HT-29 (cell line): Measurements from ENCODE around the gene ACACA. TPM values are rescaled to one million over a fixed set of nuclear protein-coding genes. Genes with fewer than 3 reads are reported as not detected.

Experiments used
- DNase-seq: peaks from one replicate; pipeline ENCODE4 v3.0.0-alpha.2; 2015; ENCODE audit warnings: low spot score
- total RNA-seq: library from RNA; depleted of rRNA; stranded (reverse); fragments of >200 nt; shearing (Covaris generic); gene quantifications from 2 replicates; pipeline ENCODE4 v1.2.3, GENCODE V29; 2014

ACACA gene
- total RNA-seq, 1 experiment from 2014 or later = 111 TPM

- DNase-seq = no peak
Observed at GRCh38 chr17:37231887-37232286, 174.7 kb downstream of the ACACA start.

GRCh38 chr17:37230633-37231032, 176.0 kb downstream of the ACACA start:
- no peak for DNase-seq

GRCh38 chr17:37225465-37225864, 181.2 kb downstream of the ACACA start:
- DNase-seq = no peak

- peak; percentile 35 for DNase-seq
Observed at GRCh38 chr17:37221865-37222264, 184.8 kb downstream of the ACACA start.

- peak; percentile 18 for DNase-seq
Observed at GRCh38 chr17:37220607-37220953, 186.1 kb downstream of the ACACA start.

- no peak for DNase-seq
Observed at GRCh38 chr17:37219876-37220606, 186.6 kb downstream of the ACACA start.

- no peak for DNase-seq
Observed at GRCh38 chr17:37218849-37219248, 187.8 kb downstream of the ACACA start.

- DNase-seq = no peak
Observed at GRCh38 chr17:37214416-37214815, 192.2 kb downstream of the ACACA start.

- DNase-seq = no peak
Observed at GRCh38 chr17:37213927-37214326, 192.7 kb downstream of the ACACA start.

GRCh38 chr17:37212179-37212578, 194.5 kb downstream of the ACACA start:
- no peak for DNase-seq

GRCh38 chr17:37211136-37211535, 195.5 kb downstream of the ACACA start:
- no peak for DNase-seq

GRCh38 chr17:37207103-37207502, 199.5 kb downstream of the ACACA start:
- DNase-seq = no peak

GRCh38 chr17:37206299-37206698, 200.3 kb downstream of the ACACA start:
- DNase-seq = no peak

GRCh38 chr17:37200497-37200896, 206.1 kb downstream of the ACACA start:
- no peak for DNase-seq

GRCh38 chr17:37197336-37197735, 209.3 kb downstream of the ACACA start:
- DNase-seq = no peak

- no peak for DNase-seq
Observed at GRCh38 chr17:37194208-37194607, 212.4 kb downstream of the ACACA start.

GRCh38 chr17:37191219-37191618, 215.4 kb downstream of the ACACA start:
- DNase-seq = no peak

GRCh38 chr17:37190493-37190892, 216.1 kb downstream of the ACACA start:
- no peak for DNase-seq

GRCh38 chr17:37188157-37188556, 218.5 kb downstream of the ACACA start:
- DNase-seq = no peak

- no peak for DNase-seq
Observed at GRCh38 chr17:37187262-37187661, 219.4 kb downstream of the ACACA start.

- DNase-seq = peak; percentile 26
Observed at GRCh38 chr17:37182786-37183465, 223.7 kb downstream of the ACACA start.

- no peak for DNase-seq
Observed at GRCh38 chr17:37180376-37180775, 226.3 kb downstream of the ACACA start.

GRCh38 chr17:37179893-37180292, 226.7 kb downstream of the ACACA start:
- DNase-seq = no peak
